ENCODE results near the gene KSR1. TPM values are rescaled to one million over a fixed set of nuclear protein-coding genes. Genes with fewer than 3 reads are reported as not detected.

KSR1 gene
- total RNA-seq, 1 donor = 23.5 TPM

GRCh38 chr17:27597783-27598320 is 141.6 kb downstream of the KSR1 start:
- no peaks in the 10 kb centered on the region for H3K27me3 ChIP-seq (ENCODE audit: insufficient read depth, low read length)
- no peaks in the 10 kb centered on the region for H3K9me3 ChIP-seq (ENCODE audit: low read depth, low read length)
- no peaks in the 10 kb centered on the region for H3K4me1 ChIP-seq (ENCODE audit: insufficient read depth, low read length)
- no peak overlapping the region for H3K4me3 ChIP-seq (ENCODE audit: low read length)

GRCh38 chr17:27598337-27599050 is 142.2 kb downstream of the KSR1 start:
- no peaks in the 10 kb centered on the region for H3K9me3 ChIP-seq (ENCODE audit: low read depth, low read length)
- no peak overlapping the region for H3K4me3 ChIP-seq (ENCODE audit: low read length)
- no peaks in the 10 kb centered on the region for H3K4me1 ChIP-seq (ENCODE audit: insufficient read depth, low read length)
- no peaks in the 10 kb centered on the region for H3K27me3 ChIP-seq (ENCODE audit: insufficient read depth, low read length)

GRCh38 chr17:27600471-27600870 is 144.2 kb downstream of the KSR1 start:
- no peaks in the 10 kb centered on the region for H3K9me3 ChIP-seq (ENCODE audit: low read depth, low read length)
- H3K4me3 ChIP-seq (ENCODE audit: low read length) = no peak overlapping the region
- no peaks in the 10 kb centered on the region for H3K27me3 ChIP-seq (ENCODE audit: insufficient read depth, low read length)
- H3K4me1 ChIP-seq (ENCODE audit: insufficient read depth, low read length) = no peaks in the 10 kb centered on the region

GRCh38 chr17:27601069-27601974 is 145.1 kb downstream of the KSR1 start:
- H3K9me3 ChIP-seq (ENCODE audit: low read depth, low read length) = no peaks in the 10 kb centered on the region
- no peaks in the 10 kb centered on the region for H3K4me1 ChIP-seq (ENCODE audit: insufficient read depth, low read length)
- H3K4me3 ChIP-seq (ENCODE audit: low read length) = no peak overlapping the region
- no peaks in the 10 kb centered on the region for H3K27me3 ChIP-seq (ENCODE audit: insufficient read depth, low read length)

GRCh38 chr17:27601975-27602302 is 145.7 kb downstream of the KSR1 start:
- Histone ChIP-seq H3K4me3 (ENCODE audit: low read length) (no peak overlapping the region), H3K9me3 (ENCODE audit: low read depth, low read length) (no peaks in the 10 kb centered on the region), H3K4me1 (ENCODE audit: insufficient read depth, low read length) (no peaks in the 10 kb centered on the region), H3K27me3 (ENCODE audit: insufficient read depth, low read length) (no peaks in the 10 kb centered on the region)

GRCh38 chr17:27602721-27603420 is 146.6 kb downstream of the KSR1 start:
- Histone ChIP-seq H3K27me3 (ENCODE audit: insufficient read depth, low read length) (no peaks in the 10 kb centered on the region), H3K4me1 (ENCODE audit: insufficient read depth, low read length) (no peaks in the 10 kb centered on the region), H3K4me3 (ENCODE audit: low read length) (no peak overlapping the region), H3K9me3 (ENCODE audit: low read depth, low read length) (no peaks in the 10 kb centered on the region)

GRCh38 chr17:27603421-27603770 is 147.1 kb downstream of the KSR1 start:
- H3K4me3 ChIP-seq (ENCODE audit: low read length) = no peak overlapping the region
- no peaks in the 10 kb centered on the region for H3K27me3 ChIP-seq (ENCODE audit: insufficient read depth, low read length)

GRCh38 chr17:27603880-27604794 is 147.9 kb downstream of the KSR1 start:
- no peaks in the 10 kb centered on the region for H3K9me3 ChIP-seq (ENCODE audit: low read depth, low read length)
- H3K27me3 ChIP-seq (ENCODE audit: insufficient read depth, low read length) = no peaks in the 10 kb centered on the region
- H3K4me3 ChIP-seq (ENCODE audit: low read length) = no peak overlapping the region
- no peaks in the 10 kb centered on the region for H3K4me1 ChIP-seq (ENCODE audit: insufficient read depth, low read length)

More at GRCh38 chr17:27603421-27603770, 147.1 kb downstream of the KSR1 start:
- Histone ChIP-seq H3K9me3 (ENCODE audit: low read depth, low read length) (no peaks in the 10 kb centered on the region), H3K4me1 (ENCODE audit: insufficient read depth, low read length) (no peaks in the 10 kb centered on the region)

GRCh38 chr17:27605409-27605808 is 149.2 kb downstream of the KSR1 start:
- H3K4me3 ChIP-seq (ENCODE audit: low read length) = no peak overlapping the region
- H3K9me3 ChIP-seq (ENCODE audit: low read depth, low read length) = no peaks in the 10 kb centered on the region
- no peaks in the 10 kb centered on the region for H3K27me3 ChIP-seq (ENCODE audit: insufficient read depth, low read length)
- no peaks in the 10 kb centered on the region for H3K4me1 ChIP-seq (ENCODE audit: insufficient read depth, low read length)

GRCh38 chr17:27607521-27608091 is 151.4 kb downstream of the KSR1 start:
- Histone ChIP-seq H3K4me1 (ENCODE audit: insufficient read depth, low read length) (no peaks in the 10 kb centered on the region), H3K9me3 (ENCODE audit: low read depth, low read length) (no peaks in the 10 kb centered on the region), H3K4me3 (ENCODE audit: low read length) (no peak overlapping the region), H3K27me3 (ENCODE audit: insufficient read depth, low read length) (no peaks in the 10 kb centered on the region)

GRCh38 chr17:27608328-27609230 is 152.3 kb downstream of the KSR1 start:
- H3K9me3 ChIP-seq (ENCODE audit: low read depth, low read length) = no peaks in the 10 kb centered on the region
- no peak overlapping the region for H3K4me3 ChIP-seq (ENCODE audit: low read length)
- H3K4me1 ChIP-seq (ENCODE audit: insufficient read depth, low read length) = no peaks in the 10 kb centered on the region
- H3K27me3 ChIP-seq (ENCODE audit: insufficient read depth, low read length) = no peaks in the 10 kb centered on the region

- Histone ChIP-seq H3K4me1 (ENCODE audit: insufficient read depth, low read length) (no peaks in the 10 kb centered on the region), H3K9me3 (ENCODE audit: low read depth, low read length) (no peaks in the 10 kb centered on the region), H3K4me3 (ENCODE audit: low read length) (no peak overlapping the region), H3K27me3 (ENCODE audit: insufficient read depth, low read length) (no peaks in the 10 kb centered on the region)
These were observed 153.5 kb downstream of the KSR1 start for GRCh38 chr17:27609611-27610303.

GRCh38 chr17:27610304-27610677 is 154.0 kb downstream of the KSR1 start:
- no peak overlapping the region for H3K4me3 ChIP-seq (ENCODE audit: low read length)
- H3K27me3 ChIP-seq (ENCODE audit: insufficient read depth, low read length) = no peaks in the 10 kb centered on the region
- H3K4me1 ChIP-seq (ENCODE audit: insufficient read depth, low read length) = no peaks in the 10 kb centered on the region
- H3K9me3 ChIP-seq (ENCODE audit: low read depth, low read length) = no peaks in the 10 kb centered on the region

Data from mononuclear cell (primary cell).